Naive thymus-derived CD4-positive, alpha-beta T cell (primary cell): Measurements from ENCODE around the gene OR6C6. TPM values are rescaled to one million over a fixed set of nuclear protein-coding genes. Genes with fewer than 3 reads are reported as not detected.
"Not testable (repeated sequence)": the region's sequence is repeated elsewhere in the genome, so short reads cannot be mapped to it uniquely, and the experiment has no call there.

Source experiments
- ATAC-seq: fragments of 150-1000 bp; cut with Tn5 transposase; 2 replicates; pipeline ENCODE4 v1.10.0; 2021; ENCODE audit warnings: mild to moderate bottlenecking, moderate library complexity
- CTCF ChIA-PET: fragments of 350-600 bp; sonication (Branson Sonifier 250); formaldehyde crosslinking; loops from one replicate; lab custom pipeline; 2021; ENCODE audit warnings: antibody characterized with exemption; lab: Charles Lee
- POLR2A ChIA-PET: fragments of 350-600 bp; sonication (Branson Sonifier 250); formaldehyde crosslinking; loops from one replicate; lab custom pipeline; 2021; ENCODE audit warnings: antibody characterized with exemption, inconsistent platforms; lab: Charles Lee
- DNase-seq, 9 donors: peaks; one replicate each; pipeline versions ENCODE4 v3.0.0 to v3.0.0-alpha.2; 2020 to 2022; ENCODE audit warnings: mixed read lengths in 1 of 9
- H3K27ac ChIP-seq: one replicate; pipeline ENCODE4 v1.7.0; 2013; ENCODE audit warnings: mild to moderate bottlenecking, low read depth, low read length, moderate library complexity
- H3K27me3 ChIP-seq, 2 donors: one replicate each; pipeline ENCODE4 v1.7.0; 2013; ENCODE audit warnings: low read length in 2 of 2, mild to moderate bottlenecking in 2 of 2, moderate library complexity in 2 of 2; ENCODE audit not compliant: control insufficient read depth in 2 of 2, insufficient read depth in 2 of 2
- H3K36me3 ChIP-seq, 3 experiments: 1 replicate in 2 of 3; 2 replicates in 1 of 3; pipeline ENCODE4 v1.7.0; 2013; ENCODE audit warnings: low read length in 3 of 3, mild to moderate bottlenecking in 3 of 3, moderate library complexity in 1 of 3; ENCODE audit not compliant: insufficient read depth in 3 of 3, control insufficient read depth in 2 of 3
- H3K4me1 ChIP-seq, 2 donors: one replicate each; pipeline ENCODE4 v1.7.0; 2013; ENCODE audit warnings: low read length in 2 of 2, mild to moderate bottlenecking in 2 of 2, moderate library complexity in 1 of 2; ENCODE audit not compliant: control insufficient read depth in 2 of 2, insufficient read depth in 2 of 2
- H3K4me3 ChIP-seq: 2 replicates; pipeline ENCODE4 v1.7.0; 2013; ENCODE audit warnings: mild to moderate bottlenecking, low read length
- H3K9me3 ChIP-seq, 3 experiments: 1 replicate in 2 of 3; 2 replicates in 1 of 3; pipeline ENCODE4 v1.7.0; 2013; ENCODE audit warnings: low read length in 3 of 3; ENCODE audit not compliant: control insufficient read depth in 2 of 3
- H3K27ac Mint-ChIP-seq, 9 donors: one replicate each; pipeline ENCODE4 v1.8.0; 2020 to 2022; ENCODE audit warnings: mixed read lengths in 9 of 9, mild to moderate bottlenecking in 8 of 9, moderate library complexity in 5 of 9, inconsistent platforms in 2 of 9
- H3K27me3 Mint-ChIP-seq, 5 donors: one replicate each; pipeline ENCODE4 v1.8.0; 2021 to 2022; ENCODE audit warnings: mixed read lengths in 5 of 5, mild to moderate bottlenecking in 1 of 5
- H3K36me3 Mint-ChIP-seq, 5 donors: one replicate each; pipeline ENCODE4 v1.8.0; 2020 to 2022; ENCODE audit warnings: mixed read lengths in 5 of 5, mild to moderate bottlenecking in 3 of 5, inconsistent platforms in 1 of 5
- H3K4me1 Mint-ChIP-seq, 7 donors: one replicate each; pipeline ENCODE4 v1.8.0; 2020 to 2022; ENCODE audit warnings: mixed read lengths in 7 of 7, mild to moderate bottlenecking in 3 of 7, inconsistent platforms in 1 of 7
- H3K4me3 Mint-ChIP-seq, 10 donors: one replicate each; pipeline ENCODE4 v1.8.0; 2020 to 2022; ENCODE audit warnings: mild to moderate bottlenecking in 10 of 10, mixed read lengths in 10 of 10, moderate library complexity in 6 of 10, inconsistent platforms in 2 of 10
- H3K9me3 Mint-ChIP-seq, 11 donors: one replicate each; pipeline ENCODE4 v1.8.0; 2020 to 2022; ENCODE audit warnings: mixed read lengths in 11 of 11, mild to moderate bottlenecking in 4 of 11, inconsistent platforms in 1 of 11, moderate library complexity in 1 of 11
- intact Hi-C, 2 donors: fragments of 100-400 bp; cut with micrococcal nuclease; formaldehyde crosslinking; loops; one replicate each; pipeline ENCODE4 v1.15.1; 2023
- polyA plus RNA-seq, 2 donors: library from polyadenylated mRNA; unstranded; fragments of 300-500 nt; fragmentation: Illumina TruSeq; gene quantifications; one replicate each; pipeline ENCODE4 v1.2.3, GENCODE V29; 2021
- total RNA-seq, 6 experiments: library from RNA in 5 of 6; stranded (reverse) in 5 of 6; gene quantifications; 1 replicate in 5 of 6; 2 replicates in 1 of 6; pipeline ENCODE4 v1.2.3 and lab custom pipeline; 2021 to 2026

OR6C6 gene
- total RNA-seq (not detected), polyA plus RNA-seq (not detected), total RNA-seq (lab: John Stamatoyannopoulos, UW) (not detected)

DNA sequence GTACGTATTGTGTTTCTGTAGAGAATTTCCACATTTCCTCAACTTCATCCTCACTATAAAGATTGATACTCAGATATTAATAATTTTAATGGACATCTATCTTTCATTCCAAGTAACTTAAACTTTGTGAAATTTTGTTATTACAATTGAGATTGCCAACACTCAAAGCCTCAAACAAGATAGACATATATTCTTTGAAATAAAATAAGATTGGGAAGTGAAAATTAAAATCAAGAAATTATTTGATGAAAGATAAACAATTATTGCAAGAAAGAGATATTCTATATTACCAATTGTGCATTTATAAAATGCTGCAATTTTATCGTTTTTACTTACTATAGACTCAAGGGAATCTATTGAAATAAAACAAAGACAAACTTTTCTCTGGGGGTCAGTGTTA is at the start of gene OR6C6:
TSS of gene OR6C6 (minus strand) at position 101 of the 400 bp plus-strand sequence. CDS start 1,337 bp downstream, outside the sequence.
- intact Hi-C loops, result no loop called here
- no peak within 1 kb of the TSS for H3K27ac Mint-ChIP-seq
- no peak for ATAC-seq

DNA sequence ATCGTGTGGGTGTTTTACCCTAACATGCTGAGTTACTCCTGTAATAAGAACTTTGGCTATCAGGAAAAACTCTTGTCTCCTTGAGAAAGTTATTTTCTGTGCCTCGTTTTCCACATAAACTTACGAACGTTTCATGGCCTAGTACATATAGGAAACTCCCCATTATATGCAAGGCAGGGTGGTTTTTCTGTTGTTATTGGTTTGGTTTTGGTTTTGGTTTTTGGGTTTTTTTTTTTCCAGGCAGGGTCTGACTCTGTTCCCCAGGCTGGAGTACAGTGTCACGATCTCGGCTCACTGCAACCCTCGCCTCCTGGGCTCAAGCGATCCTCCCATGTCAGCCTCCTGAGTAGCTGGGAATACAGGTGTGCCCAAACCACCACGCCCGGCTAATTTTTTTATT is 39.6 kb upstream of the OR6C6 start:
- Mint-ChIP-seq H3K36me3 (no peaks in the 10 kb centered on the region), H3K9me3 (peaks cover 0 to 1% (median 0%) of the 10 kb centered on the region in 11 donors), H3K4me3 (no peak overlapping the region), H3K4me1 (no peaks in the 10 kb centered on the region), H3K27me3 (peaks cover 2 to 34% (median 16%) of the 10 kb centered on the region in 5 donors), H3K27ac (no peak overlapping the region)
- ChIA-PET CTCF (no interaction called here), POLR2A (no interaction called here)
- intact Hi-C loops, result no loop called here
- Histone ChIP-seq H3K27me3 (no peaks in the 10 kb centered on the region), H3K4me3 (no peak overlapping the region), H3K27ac (no peak overlapping the region), H3K9me3 (no peaks in the 10 kb centered on the region), H3K36me3 (no peaks in the 10 kb centered on the region), H3K4me1 (no peaks in the 10 kb centered on the region)
- DNase-seq (no peak), ATAC-seq (no peak)

More for the DNA sequence above, at the start of gene OR6C6:
- H3K27ac ChIP-seq, result no peak within 1 kb of the TSS
- Mint-ChIP-seq H3K36me3 (no peaks in the 10 kb centered on the region), H3K9me3 (peaks cover 0 to 12% (median 0%) of the 10 kb centered on the region in 11 donors), H3K27me3 (peaks cover 3 to 48% (median 37%) of the 10 kb centered on the region in 5 donors), H3K4me1 (no peaks in the 10 kb centered on the region), H3K4me3 (no peak within 1 kb of the TSS)
- no peaks in the 10 kb centered on the region for H3K36me3 ChIP-seq
- ChIA-PET CTCF (no interaction called here), POLR2A (no interaction called here)
- H3K4me1 ChIP-seq, result no peaks in the 10 kb centered on the region
- DNase-seq, result no peak
- no peak within 1 kb of the TSS for H3K4me3 ChIP-seq
- no peaks in the 10 kb centered on the region for H3K9me3 ChIP-seq
- peaks cover 0 to 4% of the 10 kb centered on the region in 2 donors for H3K27me3 ChIP-seq

DNA sequence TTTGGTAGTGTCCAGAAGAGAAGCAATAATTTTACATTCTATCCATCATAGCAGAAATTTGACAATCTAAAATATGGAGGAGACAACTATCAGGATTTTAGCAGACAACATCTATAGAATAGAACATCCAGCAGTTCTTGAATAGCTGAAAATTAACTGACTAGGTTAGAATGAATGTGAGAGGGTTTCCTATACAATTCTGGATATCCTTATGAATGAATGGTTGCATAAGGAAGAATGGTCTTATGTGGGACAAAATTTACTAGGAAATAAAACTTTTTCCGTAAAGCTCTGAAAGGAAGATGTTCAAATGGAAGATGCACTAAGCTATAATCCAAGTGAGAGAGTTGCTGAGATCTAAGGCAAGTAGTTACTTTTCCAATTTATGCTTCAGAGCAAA is 34.1 kb upstream of the OR6C6 start, which contains the start of gene OR6C3:
TSS of gene OR6C3 (plus strand) at position 301 of the 400 bp plus-strand sequence. CDS start 955 bp downstream, outside the sequence.
- Mint-ChIP-seq H3K9me3 (peaks cover 0 to 2% (median 0%) of the 10 kb centered on the region in 11 donors), H3K27me3 (peaks cover 0 to 29% (median 10%) of the 10 kb centered on the region in 5 donors), H3K4me1 (no peaks in the 10 kb centered on the region), H3K4me3 (no peak within 1 kb of the TSS), H3K27ac (no peak within 1 kb of the TSS), H3K36me3 (no peaks in the 10 kb centered on the region)
- DNase-seq (no peak), ATAC-seq (no peak)
- POLR2A ChIA-PET, result no interaction called here
- Histone ChIP-seq H3K36me3 (no peaks in the 10 kb centered on the region), H3K27me3 (no peaks in the 10 kb centered on the region), H3K27ac (no peak within 1 kb of the TSS), H3K9me3 (no peaks in the 10 kb centered on the region), H3K4me3 (no peak within 1 kb of the TSS), H3K4me1 (no peaks in the 10 kb centered on the region)
- CTCF ChIA-PET, result no interaction called here
- intact Hi-C loops, result no loop called here

DNA sequence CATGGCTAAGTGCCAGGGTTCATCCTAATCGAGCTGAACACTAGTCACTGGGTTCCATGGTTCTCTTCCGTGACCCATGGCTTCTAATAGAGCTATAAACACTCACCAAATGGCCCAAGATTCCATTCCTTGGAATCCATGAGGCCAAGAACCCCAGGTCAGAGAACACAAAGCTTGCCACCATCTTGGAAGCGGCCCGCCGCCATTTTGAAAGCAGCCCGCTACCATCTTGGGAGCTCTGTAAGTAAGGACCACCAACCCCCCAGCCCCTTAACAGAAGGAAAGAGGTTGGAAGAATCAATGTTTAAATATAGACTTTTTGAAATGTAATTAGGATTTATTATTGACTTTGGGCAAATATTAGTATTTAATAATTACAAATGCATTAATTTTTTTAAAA is 29.4 kb upstream of the OR6C6 start:
- CTCF ChIA-PET, H3K4me1 ChIP-seq, H3K4me3 Mint-ChIP-seq, DNase-seq, H3K9me3 Mint-ChIP-seq, H3K36me3 Mint-ChIP-seq, H3K4me3 ChIP-seq, H3K4me1 Mint-ChIP-seq, POLR2A ChIA-PET, intact Hi-C loops, H3K9me3 ChIP-seq, H3K36me3 ChIP-seq, H3K27me3 ChIP-seq, H3K27ac ChIP-seq, H3K27ac Mint-ChIP-seq, ATAC-seq: not testable (repeated sequence)
- H3K27me3 Mint-ChIP-seq, result peaks cover 0 to 31% (median 11%) of the 10 kb centered on the region in 5 donors

DNA sequence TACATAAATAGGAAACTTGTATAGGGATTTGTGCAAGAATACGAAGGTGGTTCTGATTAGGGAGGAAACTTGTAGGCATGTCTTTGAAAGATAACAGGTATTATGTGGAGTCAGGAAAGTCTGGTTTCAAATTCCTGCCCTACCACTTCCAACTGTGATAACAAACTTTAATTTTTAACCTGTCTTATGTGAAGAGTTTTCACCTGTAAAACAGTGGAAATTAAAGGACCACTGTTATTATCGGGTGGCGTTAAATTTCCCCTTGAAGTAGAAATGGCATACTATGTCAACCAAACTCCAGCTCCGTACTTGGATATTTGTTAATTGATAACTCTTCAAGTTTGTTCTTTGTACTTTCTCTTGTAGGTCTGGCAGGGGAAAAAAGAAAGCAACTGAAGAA is 23.8 kb upstream of the OR6C6 start:
- POLR2A ChIA-PET, result no interaction called here
- no peaks in the 10 kb centered on the region for H3K4me1 ChIP-seq

DNA sequence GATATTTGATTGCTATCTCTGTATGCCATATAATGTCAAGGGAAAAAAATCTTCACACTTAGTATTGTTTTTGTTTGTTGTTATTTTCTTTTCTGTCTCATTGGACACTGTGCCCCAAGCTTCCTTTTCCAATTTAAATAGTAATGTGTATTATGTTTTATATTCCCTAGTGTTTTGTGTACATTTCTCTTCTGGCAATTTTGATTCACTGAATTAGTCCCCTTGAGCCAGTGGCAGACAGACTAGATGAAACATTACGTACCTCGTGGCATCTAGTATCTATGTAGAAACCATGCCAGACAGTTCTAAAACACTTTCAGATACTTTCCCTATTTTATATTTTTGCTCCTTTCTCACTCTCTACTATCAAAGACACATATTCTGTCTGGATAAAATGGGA is 17.7 kb upstream of the OR6C6 start, which contains the start of gene OR6C1:
TSS of gene OR6C1 (plus strand) at position 301 of the 400 bp plus-strand sequence. CDS start 6,257 bp downstream, outside the sequence.
- CTCF ChIA-PET, result no interaction called here
- no peaks in the 10 kb centered on the region for H3K36me3 Mint-ChIP-seq
- peaks cover 0 to 9% (median 0%) of the 10 kb centered on the region in 11 donors for H3K9me3 Mint-ChIP-seq
- no peak within 1 kb of the TSS for H3K27ac ChIP-seq
- no peaks in the 10 kb centered on the region for H3K9me3 ChIP-seq
- no peak within 1 kb of the TSS for H3K4me3 Mint-ChIP-seq
- intact Hi-C loops, result no loop called here
- peaks cover 8 to 36% (median 29%) of the 10 kb centered on the region in 5 donors for H3K27me3 Mint-ChIP-seq
- H3K27me3 ChIP-seq, result no peaks in the 10 kb centered on the region
- DNase-seq (no peak), ATAC-seq (no peak)
- no peak within 1 kb of the TSS for H3K27ac Mint-ChIP-seq
- H3K4me3 ChIP-seq, result no peak within 1 kb of the TSS
- H3K4me1 ChIP-seq, result no peaks in the 10 kb centered on the region
- H3K36me3 ChIP-seq, result no peaks in the 10 kb centered on the region
- no peaks in the 10 kb centered on the region for H3K4me1 Mint-ChIP-seq
- POLR2A ChIA-PET, result no interaction called here

More for the DNA sequence above, 23.8 kb upstream of the OR6C6 start:
- Mint-ChIP-seq H3K9me3 (peaks cover 0 to 18% (median 2%) of the 10 kb centered on the region in 11 donors), H3K36me3 (no peaks in the 10 kb centered on the region), H3K27me3 (peaks cover 4 to 35% (median 30%) of the 10 kb centered on the region in 5 donors), H3K4me3 (no peak overlapping the region), H3K27ac (no peak overlapping the region), H3K4me1 (peaks cover 0 to 2% (median 0%) of the 10 kb centered on the region in 7 donors)
- Histone ChIP-seq H3K4me3 (no peak overlapping the region), H3K27me3 (no peaks in the 10 kb centered on the region), H3K36me3 (no peaks in the 10 kb centered on the region), H3K27ac (no peak overlapping the region), H3K9me3 (no peaks in the 10 kb centered on the region)
- intact Hi-C loops, result no loop called here
- ATAC-seq (no peak), DNase-seq (no peak)
- CTCF ChIA-PET, result no interaction called here

DNA sequence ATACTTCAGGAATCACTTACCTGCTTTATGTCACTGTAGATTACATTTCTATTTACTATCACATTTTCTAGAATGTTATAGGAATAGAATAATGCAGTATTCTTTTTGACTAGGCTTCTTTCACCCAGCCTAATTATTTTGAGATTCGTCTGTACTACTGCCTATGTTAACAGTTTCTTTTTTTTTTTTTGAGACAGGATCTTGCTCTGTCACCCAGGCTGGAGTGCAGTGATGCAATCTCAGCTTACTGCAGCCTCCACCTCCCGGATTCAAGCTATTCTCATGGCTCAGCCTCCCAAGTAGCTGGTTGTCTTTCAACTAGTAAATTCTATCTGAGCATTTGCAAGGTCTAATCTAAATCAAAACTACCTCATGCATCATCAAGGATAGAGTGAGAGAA is 6.4 kb downstream of the OR6C6 start:
- no peaks in the 10 kb centered on the region for H3K27me3 ChIP-seq
- Mint-ChIP-seq H3K4me1 (no peaks in the 10 kb centered on the region), H3K27ac (no peak overlapping the region), H3K27me3 (peaks cover 4 to 40% (median 31%) of the 10 kb centered on the region in 5 donors), H3K36me3 (no peaks in the 10 kb centered on the region), H3K9me3 (peaks cover 0 to 2% (median 0%) of the 10 kb centered on the region in 11 donors), H3K4me3 (no peak overlapping the region)
- ChIA-PET CTCF (no interaction called here), POLR2A (no interaction called here)
- no peak for ATAC-seq
- H3K36me3 ChIP-seq, result no peaks in the 10 kb centered on the region
- no peaks in the 10 kb centered on the region for H3K4me1 ChIP-seq
- no peak for DNase-seq
- intact Hi-C loops, result no loop called here
- H3K4me3 ChIP-seq, result no peak overlapping the region
- no peak overlapping the region for H3K27ac ChIP-seq
- H3K9me3 ChIP-seq, result no peaks in the 10 kb centered on the region
